AG09319 (cell line): ENCODE measurements around the gene CD47.

Experiments used
- DNase-seq: peaks from one replicate; pipeline ENCODE4 v3.0.0-alpha.2; 2010; ENCODE audit warnings: low read depth; ENCODE audit errors: extremely low read depth
- CTCF ChIP-seq: IDR thresholded peaks from 2 replicates; pipeline ENCODE4 v1.5.1; 2011; ENCODE audit warnings: low read depth, mild to moderate bottlenecking, inconsistent platforms, low read length, moderate library complexity

Gene CD47

DNA sequence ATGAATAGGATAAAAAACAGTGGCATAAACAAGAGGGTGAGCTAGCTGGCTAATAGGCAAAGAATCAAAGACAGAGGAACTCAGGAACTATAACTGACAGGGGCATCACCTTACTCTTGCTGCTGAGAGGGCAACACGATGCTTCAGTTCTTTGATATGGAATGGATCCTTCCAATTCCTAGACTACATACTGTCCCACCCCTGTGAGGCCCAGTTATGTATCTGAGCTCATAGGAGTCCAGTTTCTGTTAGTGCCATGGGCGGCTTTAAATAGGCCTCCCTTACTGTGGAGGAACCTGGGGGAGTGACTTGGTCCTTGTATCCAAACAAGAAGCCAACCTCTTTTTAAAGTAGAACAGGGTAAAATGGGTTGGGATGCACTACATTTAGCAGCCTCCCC lies 37.3 kb downstream of the CD47 start:
- DNase-seq = no peak
- TF ChIP-seq CTCF = no peak

- no peak for TF ChIP-seq CTCF
- DNase-seq = no peak
Observed at GRCh38 chr3:108053067-108053466, 37.8 kb downstream of the CD47 start.

DNA sequence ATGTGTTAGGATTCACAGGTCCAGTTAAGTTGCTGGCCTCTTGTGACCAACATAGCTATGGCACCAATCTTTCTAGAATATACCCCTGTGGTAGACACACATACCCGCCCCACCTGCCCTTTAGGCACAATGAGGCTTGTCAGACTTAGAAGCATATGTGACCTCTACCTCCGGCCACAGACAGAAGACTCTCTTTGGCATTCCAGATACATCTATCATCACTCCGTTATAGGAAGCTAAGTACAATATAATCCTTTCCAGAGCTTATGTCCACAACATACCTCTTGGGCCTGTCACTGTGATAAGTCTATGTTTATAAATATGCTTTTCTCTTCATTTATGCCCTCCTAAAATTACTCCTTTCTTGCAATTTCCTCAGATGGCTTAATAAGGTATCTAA lies 39.8 kb downstream of the CD47 start:
- DNase-seq = no peak
- no peak for TF ChIP-seq CTCF

- TF ChIP-seq CTCF = no peak
Observed at GRCh38 chr3:108047987-108048386, 42.8 kb downstream of the CD47 start.

GRCh38 chr3:108046247-108046646 lies 44.6 kb downstream of the CD47 start:
- no peak for TF ChIP-seq CTCF
- DNase-seq = no peak

More at GRCh38 chr3:108047987-108048386, 42.8 kb downstream of the CD47 start:
- no peak for DNase-seq

GRCh38 chr3:108044699-108045098 lies 46.1 kb downstream of the CD47 start:
- no peak for TF ChIP-seq CTCF

GRCh38 chr3:108042300-108042699 lies 48.5 kb downstream of the CD47 start:
- DNase-seq = no peak
- TF ChIP-seq CTCF = no peak

More at GRCh38 chr3:108044699-108045098, 46.1 kb downstream of the CD47 start:
- DNase-seq = no peak
